HG03196 (cell line): ENCODE results near the gene CEND1.

Source experiments
- ATAC-seq: cut with Tn5 transposase; IDR thresholded peaks from one replicate; pipeline ENCODE4 v1.9.1; 2021; ENCODE audit not compliant: unreplicated experiment

CEND1 gene

GRCh38 chr11:779955-780532, 9.8 kb downstream of the CEND1 start:
- ATAC-seq: no peak

GRCh38 chr11:778976-779954, 10.6 kb downstream of the CEND1 start:
- ATAC-seq: no peak

DNA sequence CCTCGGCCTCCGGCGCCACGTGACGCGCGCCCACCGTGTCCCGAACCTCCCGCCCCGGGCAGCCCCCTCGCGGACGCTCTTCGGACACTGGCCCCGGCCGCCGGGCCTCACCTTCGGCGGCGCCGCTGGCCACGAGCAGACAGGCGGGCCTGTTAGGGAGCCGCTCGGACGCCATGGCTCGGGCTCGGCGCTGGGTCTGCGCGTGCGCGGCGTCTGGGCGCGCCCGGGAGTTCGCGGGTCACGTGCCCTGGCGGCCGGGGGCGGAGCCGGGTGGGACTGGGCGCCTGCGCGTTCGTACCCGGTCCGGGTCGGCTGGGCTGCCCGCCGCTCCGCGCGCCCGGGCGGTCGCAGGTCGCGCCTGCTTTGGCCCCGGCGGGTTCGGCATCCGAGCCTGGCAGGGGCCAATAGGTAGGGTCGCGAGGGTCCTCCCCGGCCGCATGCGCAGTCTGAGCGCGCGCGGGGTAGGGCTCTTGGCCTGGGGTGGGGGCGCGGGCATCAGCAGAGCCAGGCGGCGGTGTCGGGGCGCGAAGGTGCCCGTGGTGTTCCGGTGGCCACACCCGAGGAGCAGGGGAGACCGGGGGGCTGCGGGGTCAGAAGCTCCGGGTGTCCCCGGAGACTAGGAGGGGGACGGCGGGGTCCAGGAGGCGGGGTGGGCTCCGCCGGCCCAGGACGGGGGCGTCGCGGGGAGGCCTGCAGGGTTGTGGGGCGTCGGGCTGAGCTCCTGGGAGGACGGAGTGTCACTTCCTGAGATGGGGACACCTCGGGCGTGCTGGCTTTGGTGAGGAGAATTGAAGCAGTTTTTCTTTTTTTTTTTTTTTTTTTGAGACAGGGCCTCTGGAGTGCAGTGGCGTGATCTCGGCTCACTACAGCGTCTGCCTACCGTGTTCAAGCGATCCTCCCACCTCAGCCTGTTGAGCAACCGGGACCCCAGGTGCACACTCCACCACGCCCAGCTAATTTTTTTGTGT, 12.3 kb downstream of the CEND1 start, which contains the start of gene GATD1:
TSS of gene GATD1 (minus strand) at position 200 of the 968 bp plus-strand sequence. CDS start at position 175, 25 bp downstream.
- peak; percentile 71 for ATAC-seq

DNA sequence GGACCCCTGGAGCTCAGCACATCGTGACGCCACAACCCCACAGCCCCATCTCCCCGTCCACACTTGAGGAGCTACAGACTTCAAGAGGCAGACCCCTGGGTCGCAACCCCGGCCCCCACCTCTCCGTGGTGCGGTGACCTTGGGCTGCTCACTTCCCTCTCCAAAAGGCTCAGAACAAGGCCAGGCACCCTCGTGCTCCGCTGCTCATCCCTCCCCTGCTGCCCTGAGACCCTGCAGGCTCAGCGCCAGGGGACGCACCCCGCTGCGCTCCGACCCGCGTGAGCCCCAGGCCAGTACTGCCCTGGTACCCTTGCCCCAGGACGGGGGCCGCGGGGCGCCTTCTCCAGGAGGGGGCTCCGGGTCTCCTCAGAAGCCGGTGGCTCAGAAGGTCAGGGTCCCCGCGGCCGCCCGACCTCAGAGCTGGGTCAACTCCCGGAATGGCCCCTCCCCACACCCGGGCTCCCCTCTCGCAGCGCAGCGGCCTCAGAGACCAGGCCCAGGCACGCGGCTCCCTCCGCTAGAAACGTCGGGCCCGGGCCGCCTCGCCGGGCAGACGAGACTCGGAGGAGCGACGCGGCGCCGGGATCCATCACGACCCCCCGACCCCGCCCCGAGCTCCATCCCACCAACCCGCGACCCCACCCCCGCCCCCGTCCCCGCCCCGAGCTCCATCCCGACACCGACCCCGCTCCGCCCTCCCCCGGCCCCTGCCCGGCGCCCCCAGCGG, 13.2 kb downstream of the CEND1 start:
- ATAC-seq: peak; percentile 21

- no peak for ATAC-seq
These were observed 13.7 kb downstream of the CEND1 start for GRCh38 chr11:776263-776560.

GRCh38 chr11:774873-775592, 14.9 kb downstream of the CEND1 start:
- no peak for ATAC-seq

GRCh38 chr11:773830-774229, 16.1 kb downstream of the CEND1 start:
- no peak for ATAC-seq

- no peak for ATAC-seq
These were observed 16.5 kb downstream of the CEND1 start for GRCh38 chr11:773425-773824.

DNA sequence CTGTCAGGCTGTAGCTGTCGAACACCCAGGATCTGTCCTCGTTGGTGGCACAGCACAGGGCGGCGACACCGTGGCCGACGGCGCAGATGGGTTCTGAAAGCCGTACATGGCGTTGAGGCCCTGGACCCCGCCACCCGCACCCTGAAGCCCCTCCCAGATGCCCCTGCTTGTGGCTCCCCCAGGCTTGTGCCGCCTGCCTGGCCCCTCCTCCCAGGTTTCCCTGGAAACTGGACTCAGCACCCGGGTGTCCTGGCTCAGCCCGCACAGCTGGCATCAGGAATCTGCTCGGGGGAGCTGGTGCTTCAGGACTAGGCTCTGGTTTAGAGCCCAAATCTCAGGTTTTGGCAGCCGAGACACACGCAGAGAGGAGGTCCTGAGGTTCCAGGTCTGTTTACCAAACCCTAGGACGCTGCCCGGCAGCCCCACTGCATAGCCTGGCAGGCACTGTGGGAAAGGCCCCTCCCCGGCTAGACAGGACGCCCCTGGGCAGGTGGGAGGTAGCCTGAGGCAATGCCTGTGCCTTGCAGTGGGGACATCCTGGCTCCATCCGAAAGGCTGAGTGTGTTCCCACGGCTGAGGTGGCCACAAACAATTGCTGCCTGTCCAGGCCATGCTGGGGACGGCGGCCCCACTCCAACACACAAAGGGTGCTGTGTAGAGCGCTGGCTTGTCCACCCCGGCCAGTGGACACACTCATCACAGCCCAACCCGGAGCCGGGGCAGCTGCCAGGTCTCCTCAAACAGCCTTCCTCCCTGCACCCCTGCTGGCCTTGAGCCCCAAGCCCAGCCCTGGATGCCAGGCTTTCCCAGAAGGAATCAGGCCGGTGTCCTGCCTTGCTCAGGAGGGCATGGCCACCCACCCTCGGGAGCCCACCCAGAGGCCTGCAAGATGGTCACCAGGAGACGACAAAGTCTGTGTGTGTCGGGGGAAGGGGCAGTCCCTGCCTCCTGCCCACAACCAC, 17.2 kb downstream of the CEND1 start:
- ATAC-seq: no peak

GRCh38 chr11:771617-772204, 18.2 kb downstream of the CEND1 start:
- ATAC-seq: no peak

DNA sequence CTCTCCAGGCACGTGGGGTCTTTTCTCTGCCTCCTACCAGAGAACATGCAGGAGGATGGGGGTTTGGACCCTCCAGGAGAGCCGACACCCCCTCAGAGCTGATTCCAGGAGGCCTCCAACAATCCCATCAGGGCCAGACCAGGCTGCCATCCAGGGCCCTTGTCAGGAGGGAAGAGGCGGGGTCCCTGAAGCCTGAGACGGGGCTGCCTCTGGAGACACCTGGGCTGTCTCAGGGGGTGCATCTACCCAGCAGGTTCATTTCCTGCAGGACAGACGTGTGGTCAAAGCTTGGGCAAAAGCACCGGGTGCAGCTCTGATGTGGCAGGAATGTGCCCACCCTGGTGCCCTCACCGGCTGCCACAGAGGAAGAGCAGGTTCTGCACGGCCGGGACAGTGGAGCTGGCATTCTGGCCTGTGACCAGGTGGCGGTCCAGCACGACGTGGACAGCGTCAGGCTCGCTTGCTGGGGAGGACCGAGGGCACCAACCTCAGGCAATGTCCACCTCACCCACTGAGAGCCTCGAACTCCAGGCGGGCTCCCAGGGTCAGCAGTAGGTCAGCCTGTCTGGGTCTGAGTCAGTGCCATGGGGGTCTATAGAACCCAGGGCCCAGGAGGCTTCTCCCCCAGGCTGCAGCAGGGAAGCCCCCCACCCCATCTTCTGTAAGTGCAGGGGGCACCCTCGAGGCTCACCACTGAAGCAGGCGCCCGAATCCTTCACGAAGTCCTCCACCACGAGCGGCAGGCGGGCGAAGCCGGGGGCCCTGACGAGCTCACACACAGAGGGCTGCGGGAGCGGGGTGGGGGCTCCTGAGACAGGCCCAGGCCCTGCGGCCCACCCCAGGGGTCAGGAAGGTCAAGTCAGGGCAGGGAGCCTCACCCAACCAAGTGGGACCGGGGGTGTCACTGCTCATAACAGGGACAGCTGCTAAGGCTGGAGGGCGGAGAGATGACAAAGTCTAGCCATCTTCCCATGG, 19.0 kb downstream of the CEND1 start:
- no peak for ATAC-seq

- no peak for ATAC-seq
These were observed 19.8 kb downstream of the CEND1 start for GRCh38 chr11:769887-770641.

DNA sequence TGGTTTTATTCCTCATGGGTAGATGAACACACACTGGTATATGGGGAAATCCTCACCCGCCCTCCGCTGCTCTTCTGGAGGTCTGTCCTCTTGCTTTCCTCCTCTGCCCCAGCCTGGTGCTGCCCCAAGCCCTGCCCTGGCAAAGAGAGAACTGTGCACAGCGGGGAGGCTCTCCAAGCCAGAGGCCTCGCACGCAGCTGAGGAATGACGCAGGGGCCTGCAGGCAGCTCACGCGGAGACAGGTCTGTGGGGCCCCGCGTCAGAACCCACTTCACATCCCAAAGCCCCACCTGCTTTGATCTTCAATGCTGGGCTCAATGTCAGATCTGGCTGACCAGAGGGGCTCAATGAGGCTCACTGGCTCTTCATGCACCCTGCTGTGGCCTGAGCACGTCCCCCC, 22.7 kb downstream of the CEND1 start:
- no peak for ATAC-seq

DNA sequence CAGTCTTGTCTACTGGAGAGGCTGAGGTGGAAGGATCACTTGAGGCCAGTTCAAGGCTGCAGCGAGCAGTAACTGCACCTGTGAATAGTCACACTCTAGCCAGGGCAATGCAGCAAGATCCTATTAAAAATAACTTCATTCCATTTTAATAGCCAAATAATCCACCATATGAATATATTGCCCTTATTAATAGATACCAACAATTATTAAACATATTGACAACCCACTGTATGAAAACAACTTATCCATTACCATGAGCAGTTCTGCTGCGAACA, 23.0 kb downstream of the CEND1 start:
- ATAC-seq: no peak

- no peak for ATAC-seq
These were observed 23.6 kb downstream of the CEND1 start for GRCh38 chr11:766106-766935.

DNA sequence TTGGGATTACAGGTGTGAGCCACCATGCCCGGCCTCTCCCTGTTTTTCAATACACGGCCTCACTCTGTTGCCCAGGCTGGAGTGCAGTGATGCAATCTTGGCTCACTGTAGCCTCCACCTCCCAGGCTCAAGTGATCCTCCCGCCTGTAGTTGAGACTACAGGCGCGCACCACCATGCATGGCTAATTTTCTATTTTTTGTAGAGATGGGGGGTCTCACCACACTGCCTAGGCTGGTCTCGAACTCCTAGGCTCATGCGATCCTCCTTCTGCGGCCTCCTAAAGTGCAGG, 24.1 kb downstream of the CEND1 start:
- ATAC-seq: no peak
